ENCODE data around the gene MAP2K4.

Gene MAP2K4

GRCh38 chr17:12178644-12179330, 158.1 kb downstream of the MAP2K4 start:
- no peak for DNase-seq (ENCODE audit: low read depth)

GRCh38 chr17:12180644-12181261, 160.1 kb downstream of the MAP2K4 start:
- DNase-seq (ENCODE audit: low read depth), result no peak

DNA sequence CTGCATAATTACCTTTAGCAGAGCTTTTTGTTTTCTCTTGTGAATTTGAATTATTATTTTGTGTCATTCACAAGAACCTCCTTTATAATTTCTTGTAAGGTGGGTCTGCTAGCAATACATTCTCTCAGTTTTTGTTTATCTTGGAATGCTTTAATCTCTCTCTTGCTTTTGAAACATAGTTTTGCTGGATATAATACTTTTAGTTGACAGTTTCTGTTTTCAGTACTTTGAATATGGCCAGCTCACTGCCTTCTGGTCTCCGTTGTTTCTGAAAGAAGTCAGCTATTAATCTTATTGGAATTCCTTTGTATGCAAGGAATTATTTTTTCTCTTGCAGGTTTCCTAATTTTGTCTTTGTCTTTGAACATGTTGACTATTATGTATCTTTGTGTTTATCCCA, 167.0 kb downstream of the MAP2K4 start:
- no peak for DNase-seq (ENCODE audit: low read depth)

- DNase-seq (ENCODE audit: low read depth), result no peak
Measured at GRCh38 chr17:12193144-12193735, 172.6 kb downstream of the MAP2K4 start.
